H1 (cell line): ENCODE results near the gene LCA5L. TPM values are rescaled to one million over a fixed set of nuclear protein-coding genes. Genes with fewer than 3 reads are reported as not detected.

Experiments used
- ATF3 ChIP-seq: IDR thresholded peaks from 2 replicates; pipeline ENCODE4 v1.6.1; 2011; ENCODE audit warnings: low read depth, mild to moderate bottlenecking, low read length; ENCODE audit not compliant: insufficient read depth
- CBX8 ChIP-seq: fragments of 300-800, 300-1000 bp; sonication (generic); IDR thresholded peaks from 2 replicates; pipeline ENCODE4 v1.7.1; 2016; ENCODE audit warnings: low read depth, low read length, borderline replicate concordance
- FOSL1 ChIP-seq: IDR thresholded peaks from 2 replicates; pipeline ENCODE4 v1.6.1; 2011; ENCODE audit warnings: mild to moderate bottlenecking, low read depth, low read length, moderate library complexity; ENCODE audit not compliant: insufficient read depth
- GTF2F1 ChIP-seq: IDR thresholded peaks from 2 replicates; pipeline ENCODE4 v1.6.1; 2012; ENCODE audit warnings: low read depth, low read length, improper control_type of control experiment, borderline replicate concordance
- TCF12 ChIP-seq: IDR thresholded peaks from 2 replicates; pipeline ENCODE4 v1.6.1; 2011; ENCODE audit warnings: low read depth, mild to moderate bottlenecking, low read length
- polyA plus RNA-seq, 7 experiments: library from polyadenylated mRNA; depleted of rRNA in 3 of 7; stranded (reverse) in 5 of 7; unstranded in 2 of 7; fragments of >200 nt in 5 of 7; fragments of 200-250 nt in 2 of 7; gene quantifications; 1 replicate in 5 of 7; 2 replicates in 1 of 7; 4 replicates in 1 of 7; pipeline versions ENCODE4 v1.2.1 to v1.2.3, GENCODE V29; 2011 to 2013; ENCODE audit warnings: missing spikeins in 2 of 7, mixed read lengths in 2 of 7
- total RNA-seq: library from RNA; stranded (reverse); fragmentation: NEBNext Ultra II Directional; extraction: Animal tissue kit (Norgen Biotek cat#: 25700); gene quantifications from 2 replicates; pipeline ENCODE4 v1.2.1, GENCODE V29; 2021

Gene LCA5L
- total and polyA plus RNA-seq, 2 of the 8 experiments (the other 6 are each of a cell fraction or from before 2014, with no cell fraction given) = 0.11 to 0.84 TPM

GRCh38 chr21:39434950-39435349 is 10.6 kb downstream of the LCA5L start (continued):
- TF ChIP-seq CBX8 (no peak), TCF12 (no peak), GTF2F1 (no peak), FOSL1 (no peak), ATF3 (no peak)
- TF ChIP-seq, all 59 proteins: peak for 0
